ACHN (cell line): ENCODE measurements around the gene BCL10.
"Not testable (repeated sequence)": the region's sequence is repeated elsewhere in the genome, so short reads cannot be mapped to it uniquely, and the experiment has no call there.

Source experiments
- DNase-seq: peaks from one replicate; pipeline ENCODE4 v3.0.0-alpha.2; 2015
- in situ Hi-C: cut with HindIII; loops from 2 replicates; pipeline ENCODE4 v1.10.0; 2017; ENCODE audit warnings: low sequenced_read_pairs, low pct_ligation_motif_present, low pct_unique_long_range_greater_than_20kb

BCL10 gene

GRCh38 chr1:85278853-85279314 lies 2.5 kb upstream of the BCL10 start:
- in situ Hi-C loops = no loop called here
- DNase-seq = peak; percentile 95

- in situ Hi-C loops = no loop called here
- no peak for DNase-seq
Measured at GRCh38 chr1:85277802-85278201, 1.4 kb upstream of the BCL10 start.

- DNase-seq = no peak
- in situ Hi-C loops = no loop called here
Measured at GRCh38 chr1:85276978-85277639, 677 bp upstream of the BCL10 start.

GRCh38 chr1:85275701-85276214 lies 674 bp downstream of the BCL10 start:
- in situ Hi-C loops = no loop called here
- peak; percentile 26 for DNase-seq

- in situ Hi-C loops = no loop called here
- peak; percentile 70 for DNase-seq
Measured at GRCh38 chr1:85274969-85275453, 1.4 kb downstream of the BCL10 start.

GRCh38 chr1:85273397-85273796 lies 3.0 kb downstream of the BCL10 start:
- in situ Hi-C loops = no loop called here
- no peak for DNase-seq

GRCh38 chr1:85268801-85269585 lies 7.4 kb downstream of the BCL10 start:
- no peak for DNase-seq
- in situ Hi-C loops = no loop called here

- DNase-seq = no peak
- in situ Hi-C loops = no loop called here
Measured at GRCh38 chr1:85267313-85267712, 9.1 kb downstream of the BCL10 start.

GRCh38 chr1:85264150-85264549 lies 12.3 kb downstream of the BCL10 start:
- in situ Hi-C loops = no loop called here
- DNase-seq = no peak

- in situ Hi-C loops = no loop called here
- no peak for DNase-seq
Measured at GRCh38 chr1:85262985-85263384, 13.4 kb downstream of the BCL10 start.

- in situ Hi-C loops = no loop called here
- DNase-seq = no peak
Measured at GRCh38 chr1:85259912-85260274, 16.5 kb downstream of the BCL10 start.

GRCh38 chr1:85259118-85259911 lies 17.1 kb downstream of the BCL10 start, which contains the start of gene C1orf52:
TSS of gene C1orf52 (minus strand) at chr1:85259662. CDS start at chr1:85259633, 29 bp downstream.
- in situ Hi-C loops = no loop called here
- peak; percentile 89 for DNase-seq

- in situ Hi-C loops = no loop called here
- DNase-seq = no peak
Measured at GRCh38 chr1:85258536-85259117, 17.8 kb downstream of the BCL10 start.

GRCh38 chr1:85249042-85249441 lies 27.4 kb downstream of the BCL10 start:
- in situ Hi-C loops, DNase-seq: not testable (repeated sequence)

GRCh38 chr1:85245891-85246290 lies 30.5 kb downstream of the BCL10 start:
- in situ Hi-C loops = no loop called here
- no peak for DNase-seq

- in situ Hi-C loops = no loop called here
Measured at GRCh38 chr1:85245456-85245855, 31.0 kb downstream of the BCL10 start.

GRCh38 chr1:85244271-85245061 lies 32.0 kb downstream of the BCL10 start:
- in situ Hi-C loops = no loop called here
- no peak for DNase-seq

More at GRCh38 chr1:85245456-85245855, 31.0 kb downstream of the BCL10 start:
- DNase-seq = no peak

GRCh38 chr1:85243372-85243771 lies 33.1 kb downstream of the BCL10 start:
- DNase-seq = no peak
- in situ Hi-C loops = no loop called here
